UCSD-AML1 (cell line): ENCODE results near the gene ZNF724.
A peak's percentile ranks its signal among the peaks of the same experiment; 100 is the strongest.
"Not testable (repeated sequence)": the region's sequence is repeated elsewhere in the genome, so short reads cannot be mapped to it uniquely, and the experiment has no call there.

Source experiments
- DNase-seq: peaks from one replicate; lab custom pipeline; 2025; ENCODE audit not compliant: unreplicated experiment; lab: John Stamatoyannopoulos, UW

The ZNF724 gene

GRCh38 chr19:23249911-23250649, at the start of gene ZNF724:
Gene ZNF724, minus strand, starts transcription at chr19:23250394. Its CDS starts 152 bp downstream, at chr19:23250242.
- DNase-seq, result peak; percentile 87

- DNase-seq, result no peak
Measured at GRCh38 chr19:23294141-23294540, 43.9 kb upstream of the ZNF724 start.

- DNase-seq, result not testable (repeated sequence)
Measured at GRCh38 chr19:23289966-23290365, 39.8 kb upstream of the ZNF724 start.

- DNase-seq, result no peak
Measured at GRCh38 chr19:23287620-23288019, 37.4 kb upstream of the ZNF724 start.

- DNase-seq, result no peak
Measured at GRCh38 chr19:23286477-23286876, 36.3 kb upstream of the ZNF724 start.

GRCh38 chr19:23285948-23286347, 35.8 kb upstream of the ZNF724 start:
- no peak for DNase-seq

GRCh38 chr19:23285326-23285725, 35.1 kb upstream of the ZNF724 start:
- DNase-seq, result not testable (repeated sequence)

- DNase-seq, result peak; percentile 18
Measured at GRCh38 chr19:23283925-23284324, 33.7 kb upstream of the ZNF724 start.

- DNase-seq, result no peak
Measured at GRCh38 chr19:23281663-23282276, 31.6 kb upstream of the ZNF724 start.

GRCh38 chr19:23278118-23278517, 27.9 kb upstream of the ZNF724 start:
- DNase-seq, result not testable (repeated sequence)

- peak; percentile 89 for DNase-seq
Measured at GRCh38 chr19:23273590-23274412, 23.6 kb upstream of the ZNF724 start.

GRCh38 chr19:23273022-23273589, 22.9 kb upstream of the ZNF724 start:
- DNase-seq, result no peak

- DNase-seq, result no peak
Measured at GRCh38 chr19:23263870-23264590, 13.8 kb upstream of the ZNF724 start.

- no peak for DNase-seq
Measured at GRCh38 chr19:23263396-23263795, 13.2 kb upstream of the ZNF724 start.

GRCh38 chr19:23262920-23263319, 12.7 kb upstream of the ZNF724 start:
- DNase-seq, result no peak

GRCh38 chr19:23261496-23262020, 11.4 kb upstream of the ZNF724 start:
- DNase-seq, result no peak

- no peak for DNase-seq
Measured at GRCh38 chr19:23260956-23261355, 10.8 kb upstream of the ZNF724 start.

GRCh38 chr19:23259961-23260360, 9.8 kb upstream of the ZNF724 start:
- no peak for DNase-seq

- DNase-seq, result no peak
Measured at GRCh38 chr19:23255700-23256099, 5.5 kb upstream of the ZNF724 start.

- no peak for DNase-seq
Measured at GRCh38 chr19:23254141-23254910, 4.1 kb upstream of the ZNF724 start.
